Activated CD4-positive, alpha-beta T cell treated with anti-CD3 and anti-CD28 coated beads, Interleukin-2, amount 50 U/mL, for 1 hour (primary cell): ENCODE measurements around the gene FLRT2.

Experiments used
- DNase-seq: peaks from one replicate; pipeline ENCODE4 v3.0.0-alpha.2; 2020

The FLRT2 gene

GRCh38 chr14:85601246-85601645 lies 71.3 kb downstream of the FLRT2 start:
- no peak for DNase-seq

GRCh38 chr14:85601690-85602089 lies 71.7 kb downstream of the FLRT2 start:
- no peak for DNase-seq

- no peak for DNase-seq
These were observed 72.4 kb downstream of the FLRT2 start for GRCh38 chr14:85602345-85602744.

GRCh38 chr14:85604021-85604420 lies 74.1 kb downstream of the FLRT2 start:
- no peak for DNase-seq

- no peak for DNase-seq
These were observed 74.8 kb downstream of the FLRT2 start for GRCh38 chr14:85604714-85605113.

GRCh38 chr14:85607651-85608081 lies 77.7 kb downstream of the FLRT2 start:
- no peak for DNase-seq

- DNase-seq: no peak
These were observed 83.6 kb downstream of the FLRT2 start for GRCh38 chr14:85613496-85613895.

- no peak for DNase-seq
These were observed 86.5 kb downstream of the FLRT2 start for GRCh38 chr14:85616386-85616885.

GRCh38 chr14:85616886-85617285 lies 86.9 kb downstream of the FLRT2 start:
- no peak for DNase-seq

- no peak for DNase-seq
These were observed 87.8 kb downstream of the FLRT2 start for GRCh38 chr14:85617791-85618190.

GRCh38 chr14:85618390-85618789 lies 88.4 kb downstream of the FLRT2 start:
- DNase-seq: no peak

- no peak for DNase-seq
These were observed 89.0 kb downstream of the FLRT2 start for GRCh38 chr14:85618978-85619377.

- no peak for DNase-seq
These were observed 89.9 kb downstream of the FLRT2 start for GRCh38 chr14:85619851-85620250.

- DNase-seq: no peak
These were observed 91.0 kb downstream of the FLRT2 start for GRCh38 chr14:85620947-85621346.

- no peak for DNase-seq
These were observed 92.2 kb downstream of the FLRT2 start for GRCh38 chr14:85622106-85622505.

GRCh38 chr14:85622986-85623685 lies 93.2 kb downstream of the FLRT2 start:
- no peak for DNase-seq

GRCh38 chr14:85625925-85626585 lies 96.1 kb downstream of the FLRT2 start:
- DNase-seq: no peak

- no peak for DNase-seq
These were observed 104.3 kb downstream of the FLRT2 start for GRCh38 chr14:85634205-85634604.

- no peak for DNase-seq
These were observed 114.3 kb downstream of the FLRT2 start for GRCh38 chr14:85644211-85644610.

- DNase-seq: no peak
These were observed 123.1 kb downstream of the FLRT2 start for GRCh38 chr14:85653029-85653428.

- DNase-seq: no peak
These were observed 130.4 kb downstream of the FLRT2 start for GRCh38 chr14:85660243-85660922.

GRCh38 chr14:85662096-85662495 lies 132.2 kb downstream of the FLRT2 start:
- DNase-seq: no peak

GRCh38 chr14:85663256-85663655 lies 133.3 kb downstream of the FLRT2 start:
- no peak for DNase-seq

GRCh38 chr14:85663667-85664066 lies 133.7 kb downstream of the FLRT2 start:
- DNase-seq: no peak
